ENCODE data around the gene IGLL1.

IGLL1 gene

DNA sequence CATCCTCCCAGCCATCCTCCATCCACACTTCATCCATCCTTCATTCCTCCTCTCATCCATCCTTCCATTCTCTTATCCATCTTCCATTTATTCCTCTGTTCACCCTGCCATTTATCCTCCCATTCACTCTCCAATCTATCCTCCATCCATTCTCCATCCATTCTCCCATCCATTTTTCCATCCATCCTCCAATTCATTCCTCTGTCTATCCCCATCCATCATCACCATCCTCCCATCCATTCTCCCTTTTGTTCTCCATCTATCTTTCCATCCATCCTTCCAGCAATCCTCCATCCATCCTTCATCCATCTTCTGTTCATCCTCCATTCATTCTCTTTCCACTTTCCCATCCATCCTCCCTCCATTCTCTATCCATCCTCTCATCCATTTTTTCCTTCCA is 28.7 kb downstream of the IGLL1 start:
- H3K27me3 ChIP-seq (ENCODE audit: insufficient read depth, poor library complexity, severe bottlenecking) = no peaks in the 10 kb centered on the region
- no peak overlapping the region for H3K27ac ChIP-seq (replicated peaks)
- no peak overlapping the region for H3K4me3 ChIP-seq (replicated peaks; ENCODE audit: insufficient read depth, low read length)
- no peak for TF ChIP-seq POLR2AphosphoS5 (IDR thresholded peaks at IDR 0.05; ENCODE audit: low read depth)
- no peak for DNase-seq (ENCODE audit: low read depth in 1 of 2, low spot score in 1 of 2)

DNA sequence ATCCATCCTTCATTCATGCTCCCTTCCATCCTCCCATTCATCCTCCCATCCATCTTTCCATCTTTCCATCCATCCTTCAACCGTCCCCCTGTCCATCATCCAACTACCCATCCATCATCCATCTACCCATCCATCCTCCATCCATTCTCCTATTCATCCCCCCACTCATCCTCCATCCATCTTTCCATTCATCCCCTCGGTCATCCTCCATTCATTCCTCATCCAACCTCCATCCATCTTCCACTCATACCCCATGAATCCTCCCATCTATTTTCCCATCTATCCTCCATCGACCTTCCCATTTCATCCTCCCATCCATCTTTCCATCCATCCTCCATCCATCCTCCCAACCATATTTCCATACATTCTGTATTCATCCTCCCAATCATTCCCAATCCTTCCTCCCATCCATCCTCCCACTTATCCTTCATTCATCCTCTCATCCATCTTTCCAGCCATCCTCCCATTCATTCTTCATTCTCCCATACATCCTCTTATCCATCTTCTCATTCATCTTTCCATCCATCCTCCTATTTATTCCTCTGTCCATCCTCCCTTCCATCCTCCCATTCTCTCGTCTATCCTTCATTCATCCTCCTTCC is 29.9 kb downstream of the IGLL1 start:
- no peak overlapping the region for H3K4me3 ChIP-seq (replicated peaks; ENCODE audit: insufficient read depth, low read length)
- H3K27me3 ChIP-seq (ENCODE audit: insufficient read depth, poor library complexity, severe bottlenecking) = no peaks in the 10 kb centered on the region
- H3K27ac ChIP-seq (replicated peaks) = no peak overlapping the region
- TF ChIP-seq, protein P1, sequence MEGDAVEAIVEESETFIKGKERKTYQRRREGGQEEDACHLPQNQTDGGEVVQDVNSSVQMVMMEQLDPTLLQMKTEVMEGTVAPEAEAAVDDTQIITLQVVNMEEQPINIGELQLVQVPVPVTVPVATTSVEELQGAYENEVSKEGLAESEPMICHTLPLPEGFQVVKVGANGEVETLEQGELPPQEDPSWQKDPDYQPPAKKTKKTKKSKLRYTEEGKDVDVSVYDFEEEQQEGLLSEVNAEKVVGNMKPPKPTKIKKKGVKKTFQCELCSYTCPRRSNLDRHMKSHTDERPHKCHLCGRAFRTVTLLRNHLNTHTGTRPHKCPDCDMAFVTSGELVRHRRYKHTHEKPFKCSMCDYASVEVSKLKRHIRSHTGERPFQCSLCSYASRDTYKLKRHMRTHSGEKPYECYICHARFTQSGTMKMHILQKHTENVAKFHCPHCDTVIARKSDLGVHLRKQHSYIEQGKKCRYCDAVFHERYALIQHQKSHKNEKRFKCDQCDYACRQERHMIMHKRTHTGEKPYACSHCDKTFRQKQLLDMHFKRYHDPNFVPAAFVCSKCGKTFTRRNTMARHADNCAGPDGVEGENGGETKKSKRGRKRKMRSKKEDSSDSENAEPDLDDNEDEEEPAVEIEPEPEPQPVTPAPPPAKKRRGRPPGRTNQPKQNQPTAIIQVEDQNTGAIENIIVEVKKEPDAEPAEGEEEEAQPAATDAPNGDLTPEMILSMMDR (IDR thresholded peaks at IDR 0.05; ENCODE audit: insufficient read depth, low read length) = no peak
- TF ChIP-seq, protein P2, sequence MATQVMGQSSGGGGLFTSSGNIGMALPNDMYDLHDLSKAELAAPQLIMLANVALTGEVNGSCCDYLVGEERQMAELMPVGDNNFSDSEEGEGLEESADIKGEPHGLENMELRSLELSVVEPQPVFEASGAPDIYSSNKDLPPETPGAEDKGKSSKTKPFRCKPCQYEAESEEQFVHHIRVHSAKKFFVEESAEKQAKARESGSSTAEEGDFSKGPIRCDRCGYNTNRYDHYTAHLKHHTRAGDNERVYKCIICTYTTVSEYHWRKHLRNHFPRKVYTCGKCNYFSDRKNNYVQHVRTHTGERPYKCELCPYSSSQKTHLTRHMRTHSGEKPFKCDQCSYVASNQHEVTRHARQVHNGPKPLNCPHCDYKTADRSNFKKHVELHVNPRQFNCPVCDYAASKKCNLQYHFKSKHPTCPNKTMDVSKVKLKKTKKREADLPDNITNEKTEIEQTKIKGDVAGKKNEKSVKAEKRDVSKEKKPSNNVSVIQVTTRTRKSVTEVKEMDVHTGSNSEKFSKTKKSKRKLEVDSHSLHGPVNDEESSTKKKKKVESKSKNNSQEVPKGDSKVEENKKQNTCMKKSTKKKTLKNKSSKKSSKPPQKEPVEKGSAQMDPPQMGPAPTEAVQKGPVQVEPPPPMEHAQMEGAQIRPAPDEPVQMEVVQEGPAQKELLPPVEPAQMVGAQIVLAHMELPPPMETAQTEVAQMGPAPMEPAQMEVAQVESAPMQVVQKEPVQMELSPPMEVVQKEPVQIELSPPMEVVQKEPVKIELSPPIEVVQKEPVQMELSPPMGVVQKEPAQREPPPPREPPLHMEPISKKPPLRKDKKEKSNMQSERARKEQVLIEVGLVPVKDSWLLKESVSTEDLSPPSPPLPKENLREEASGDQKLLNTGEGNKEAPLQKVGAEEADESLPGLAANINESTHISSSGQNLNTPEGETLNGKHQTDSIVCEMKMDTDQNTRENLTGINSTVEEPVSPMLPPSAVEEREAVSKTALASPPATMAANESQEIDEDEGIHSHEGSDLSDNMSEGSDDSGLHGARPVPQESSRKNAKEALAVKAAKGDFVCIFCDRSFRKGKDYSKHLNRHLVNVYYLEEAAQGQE (IDR thresholded peaks at IDR 0.05; ENCODE audit: insufficient replicate concordance, low read depth) = no peak
- TF ChIP-seq POLR2AphosphoS5 (IDR thresholded peaks at IDR 0.05; ENCODE audit: low read depth) (no peak), SPI1 (IDR thresholded peaks at IDR 0.05; ENCODE audit: borderline replicate concordance, low read depth) (no peak), GABPA (IDR thresholded peaks at IDR 0.05; ENCODE audit: low read depth) (no peak)
- DNase-seq (ENCODE audit: low read depth in 1 of 2, low spot score in 1 of 2) = no peak

DNA sequence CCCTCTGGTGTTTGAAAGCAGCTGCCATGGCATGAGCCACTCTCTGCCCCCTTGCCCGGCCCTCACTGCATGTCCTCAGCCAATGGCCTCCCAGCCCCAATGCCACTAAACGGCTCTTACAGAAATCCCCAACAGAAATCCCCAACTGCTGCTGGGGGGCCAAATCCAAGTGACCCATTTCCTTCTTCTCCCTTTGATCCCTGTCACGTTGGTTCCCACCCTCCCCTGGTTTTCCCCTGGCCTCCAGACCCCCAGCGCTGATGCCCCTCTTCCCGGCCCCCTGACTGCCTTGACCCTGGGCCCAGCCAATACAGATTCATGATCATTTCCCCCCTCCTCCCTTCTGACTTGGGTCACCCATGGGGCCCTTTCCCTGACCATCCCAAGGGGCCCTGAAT is 30.9 kb downstream of the IGLL1 start:
- Histone ChIP-seq H3K27me3 (ENCODE audit: insufficient read depth, poor library complexity, severe bottlenecking) (no peaks in the 10 kb centered on the region), H3K27ac (replicated peaks) (no peak overlapping the region), H3K4me3 (replicated peaks; ENCODE audit: insufficient read depth, low read length) (no peak overlapping the region)
- TF ChIP-seq, protein P2 (IDR thresholded peaks at IDR 0.05; ENCODE audit: insufficient replicate concordance, low read depth) = no peak
- TF ChIP-seq SPI1 (IDR thresholded peaks at IDR 0.05; ENCODE audit: borderline replicate concordance, low read depth) (no peak), GABPA (IDR thresholded peaks at IDR 0.05; ENCODE audit: low read depth) (no peak), POLR2AphosphoS5 (IDR thresholded peaks at IDR 0.05; ENCODE audit: low read depth) (no peak)
- TF ChIP-seq, protein P1 (IDR thresholded peaks at IDR 0.05; ENCODE audit: insufficient read depth, low read length) = no peak
- DNase-seq (ENCODE audit: low read depth in 1 of 2, low spot score in 1 of 2) = no peak

DNA sequence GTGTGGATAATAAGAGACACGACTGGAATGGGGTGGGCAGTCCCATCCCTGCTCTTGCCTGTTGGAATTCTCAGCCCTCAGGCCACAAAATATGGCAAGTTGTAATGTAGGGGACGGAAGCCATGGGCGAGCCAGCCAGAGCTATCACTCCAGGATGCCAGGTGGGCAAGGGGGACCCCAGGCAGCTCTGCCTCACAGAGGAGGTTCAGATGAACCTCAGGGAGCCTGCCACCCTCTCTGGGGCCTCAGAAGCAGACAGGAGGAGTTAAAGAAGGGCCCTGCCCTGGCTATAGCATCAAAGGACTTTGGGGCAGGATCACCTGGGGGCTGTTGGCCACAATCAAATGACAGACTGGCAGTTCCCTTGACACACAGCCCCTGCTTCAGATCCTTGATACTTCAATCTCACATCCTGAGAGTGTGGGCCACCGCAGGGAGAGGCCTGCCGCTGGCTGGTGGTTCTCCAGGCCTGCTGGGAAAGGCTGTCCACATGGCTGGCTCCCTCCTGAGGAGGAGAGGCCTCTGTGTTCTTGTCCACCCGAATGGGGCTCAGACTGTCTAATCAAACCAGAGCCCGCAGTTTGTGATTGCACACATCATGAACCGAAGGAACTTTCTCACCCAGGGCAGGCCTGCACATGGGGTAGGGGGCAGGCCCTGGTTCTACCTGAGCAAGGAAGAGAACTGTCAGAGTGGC is 31.4 kb downstream of the IGLL1 start:
- no peak for DNase-seq (ENCODE audit: low read depth in 1 of 2, low spot score in 1 of 2)
- H3K27ac ChIP-seq (replicated peaks) = no peak overlapping the region
- H3K27me3 ChIP-seq (ENCODE audit: insufficient read depth, poor library complexity, severe bottlenecking) = no peaks in the 10 kb centered on the region
- TF ChIP-seq, protein P1 (IDR thresholded peaks at IDR 0.05; ENCODE audit: insufficient read depth, low read length) = no peak
- TF ChIP-seq SPI1 (IDR thresholded peaks at IDR 0.05; ENCODE audit: borderline replicate concordance, low read depth) = no peak
- TF ChIP-seq GABPA (IDR thresholded peaks at IDR 0.05; ENCODE audit: low read depth) = no peak
- TF ChIP-seq, protein P2 (IDR thresholded peaks at IDR 0.05; ENCODE audit: insufficient replicate concordance, low read depth) = no peak
- TF ChIP-seq POLR2AphosphoS5 (IDR thresholded peaks at IDR 0.05; ENCODE audit: low read depth) = no peak
- no peak overlapping the region for H3K4me3 ChIP-seq (replicated peaks; ENCODE audit: insufficient read depth, low read length)
